SK-N-MC (cell line): Measurements from ENCODE around the gene CLIP2.

Experiments
- DNase-seq: peaks from one replicate; pipeline ENCODE4 v3.0.0-alpha.2; 2011; ENCODE audit warnings: low read depth, low spot score
- H3K27ac ChIP-seq: fragments of 200-600 bp; sonication (generic); 2 replicates; pipeline ENCODE4 v1.5.1; 2016; ENCODE audit warnings: mixed run types
- H3K36me3 ChIP-seq: fragments of 200-600 bp; sonication (generic); 2 replicates; pipeline ENCODE4 v1.6.1; 2017; ENCODE audit warnings: antibody characterized with exemption, low read length, mixed read lengths; ENCODE audit not compliant: insufficient read depth
- H3K4me3 ChIP-seq: fragments of 200-600 bp; sonication (generic); 2 replicates; pipeline ENCODE4 v1.5.1; 2016
- H3K9ac ChIP-seq: fragments of 200-600 bp; sonication (generic); 2 replicates; pipeline ENCODE4 v1.8.0; 2017; ENCODE audit warnings: mixed run types, mixed read lengths; ENCODE audit not compliant: insufficient read length
- H3K9me3 ChIP-seq: fragments of 200-600 bp; sonication (generic); 2 replicates; pipeline ENCODE4 v1.6.1; 2017; ENCODE audit warnings: low read depth, mild to moderate bottlenecking, antibody characterized with exemption, low read length, moderate library complexity, mixed read lengths
- EZH2 ChIP-seq: fragments of 200-600 bp; sonication (generic); IDR thresholded peaks from one replicate; pipeline ENCODE4 v1.6.1; 2017; ENCODE audit warnings: antibody characterized with exemption
- FOXP2 ChIP-seq: optimal IDR thresholded peaks from 2 replicates; pipeline ENCODE3; 2011; ENCODE audit warnings: mild to moderate bottlenecking, moderate library complexity; ENCODE audit not compliant: insufficient read depth; ENCODE audit errors: extremely low read length, control extremely low read depth
- POLR2AphosphoS5 ChIP-seq: IDR thresholded peaks from 2 replicates; pipeline ENCODE4 v1.6.1; 2012; ENCODE audit warnings: mild to moderate bottlenecking, low read depth, low read length, borderline replicate concordance

CLIP2 gene

GRCh38 chr7:74266191-74266963, 22.8 kb upstream of the CLIP2 start:
- no peak overlapping the region for H3K9ac ChIP-seq
- no peak overlapping the region for H3K4me3 ChIP-seq
- TF ChIP-seq FOXP2 = no peak
- no peak for TF ChIP-seq EZH2
- TF ChIP-seq POLR2AphosphoS5 = no peak
- H3K27ac ChIP-seq = no peak overlapping the region
- no peak for DNase-seq
- no peaks in the 10 kb centered on the region for H3K36me3 ChIP-seq
- H3K9me3 ChIP-seq = no peaks in the 10 kb centered on the region

GRCh38 chr7:74267756-74268565, 21.2 kb upstream of the CLIP2 start:
- Histone ChIP-seq H3K9ac (no peak overlapping the region), H3K9me3 (no peaks in the 10 kb centered on the region), H3K27ac (no peak overlapping the region), H3K4me3 (no peak overlapping the region), H3K36me3 (no peaks in the 10 kb centered on the region)
- DNase-seq = no peak
- TF ChIP-seq POLR2AphosphoS5 = no peak
- TF ChIP-seq FOXP2 = no peak
- TF ChIP-seq EZH2 = no peak

- peak; percentile 62 for DNase-seq
- Histone ChIP-seq H3K9me3 (no peaks in the 10 kb centered on the region), H3K27ac (no peak overlapping the region), H3K4me3 (peak overlapping the region; percentile 82), H3K9ac (no peak overlapping the region), H3K36me3 (no peaks in the 10 kb centered on the region)
- TF ChIP-seq EZH2 (no peak), FOXP2 (peak; percentile 97)
Measured at GRCh38 chr7:74269757-74270277, 19.4 kb upstream of the CLIP2 start.

- TF ChIP-seq EZH2 (no peak), POLR2AphosphoS5 (no peak), FOXP2 (no peak)
- H3K27ac ChIP-seq = no peak overlapping the region
- H3K9me3 ChIP-seq = no peaks in the 10 kb centered on the region
- no peak overlapping the region for H3K9ac ChIP-seq
- no peak for DNase-seq
- H3K36me3 ChIP-seq = no peaks in the 10 kb centered on the region
- no peak overlapping the region for H3K4me3 ChIP-seq
Measured at GRCh38 chr7:74271742-74272141, 17.5 kb upstream of the CLIP2 start.

GRCh38 chr7:74272305-74273038, 16.7 kb upstream of the CLIP2 start:
- no peak for DNase-seq
- Histone ChIP-seq H3K4me3 (no peak overlapping the region), H3K9ac (peak overlapping the region; percentile 33), H3K9me3 (no peaks in the 10 kb centered on the region), H3K27ac (peak overlapping the region; percentile 8; the same call in 1 of the 2 replicates), H3K36me3 (no peaks in the 10 kb centered on the region)
- TF ChIP-seq POLR2AphosphoS5 (no peak), FOXP2 (no peak), EZH2 (no peak)

GRCh38 chr7:74275401-74275881, 13.8 kb upstream of the CLIP2 start:
- H3K9ac ChIP-seq = no peak overlapping the region
- TF ChIP-seq EZH2 = no peak
- TF ChIP-seq FOXP2 = no peak
- no peak for TF ChIP-seq POLR2AphosphoS5
- H3K9me3 ChIP-seq = no peaks in the 10 kb centered on the region
- no peak overlapping the region for H3K27ac ChIP-seq
- H3K36me3 ChIP-seq = no peaks in the 10 kb centered on the region
- no peak for DNase-seq
- no peak overlapping the region for H3K4me3 ChIP-seq

GRCh38 chr7:74277636-74278035, 11.6 kb upstream of the CLIP2 start:
- TF ChIP-seq EZH2 (no peak), POLR2AphosphoS5 (no peak), FOXP2 (no peak)
- no peak overlapping the region for H3K9ac ChIP-seq
- H3K9me3 ChIP-seq = no peaks in the 10 kb centered on the region
- H3K27ac ChIP-seq = no peak overlapping the region
- H3K36me3 ChIP-seq = no peaks in the 10 kb centered on the region
- DNase-seq = no peak
- no peak overlapping the region for H3K4me3 ChIP-seq

GRCh38 chr7:74280985-74281384, 8.2 kb upstream of the CLIP2 start:
- Histone ChIP-seq H3K9ac (no peak overlapping the region), H3K9me3 (no peaks in the 10 kb centered on the region), H3K27ac (no peak overlapping the region), H3K4me3 (no peak overlapping the region), H3K36me3 (no peaks in the 10 kb centered on the region)
- TF ChIP-seq EZH2 = no peak
- DNase-seq = no peak
